PFSK-1 (cell line): ENCODE measurements around the gene MISP.

ENCODE experiments used
- POLR2AphosphoS5 ChIP-seq: IDR thresholded peaks from 2 replicates; pipeline ENCODE4 v1.6.1; 2012; ENCODE audit warnings: low read depth, mild to moderate bottlenecking, control low read depth, low read length, moderate library complexity
- REST ChIP-seq, 2 experiments: IDR thresholded peaks; 2 replicates each; pipeline versions ENCODE4 v1.6.1 to v1.8.0; 2011 to 2012; ENCODE audit warnings: low read depth in 2 of 2, low read length in 2 of 2, control low read depth in 1 of 2, inconsistent platforms in 1 of 2, mild to moderate bottlenecking in 1 of 2, moderate library complexity in 1 of 2; ENCODE audit not compliant: insufficient read depth in 1 of 2
- SIN3A ChIP-seq: IDR thresholded peaks from 2 replicates; pipeline ENCODE4 v1.6.1; 2012; ENCODE audit warnings: mild to moderate bottlenecking, low read length, moderate library complexity, borderline replicate concordance; ENCODE audit not compliant: insufficient read depth
- TAF1 ChIP-seq: IDR thresholded peaks from 2 replicates; pipeline ENCODE4 v1.6.1; 2012; ENCODE audit warnings: low read length, control low read depth, borderline replicate concordance; ENCODE audit not compliant: insufficient read depth

DNA sequence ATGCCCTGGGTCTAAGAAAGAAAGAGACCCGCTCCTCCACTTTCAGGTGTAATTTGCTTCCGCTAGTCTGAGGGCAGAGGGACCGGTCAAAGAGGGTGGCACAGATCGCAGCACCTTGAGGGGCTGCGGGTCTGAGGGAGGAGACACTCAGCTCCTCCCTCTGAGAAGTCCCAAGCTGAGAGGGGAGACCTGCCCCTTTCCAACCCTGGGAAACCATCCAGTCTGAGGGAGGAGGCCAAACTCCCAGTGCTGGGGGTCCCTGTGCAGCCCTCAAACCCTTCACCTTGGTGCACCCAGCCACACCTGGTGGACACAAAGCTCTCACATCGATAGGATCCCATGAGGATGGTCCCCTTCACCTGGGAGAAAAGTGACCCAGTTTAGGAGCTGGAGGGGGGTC is 13.0 kb downstream of the MISP start:
- no peak for TF ChIP-seq POLR2AphosphoS5
- no peak for TF ChIP-seq TAF1
- TF ChIP-seq REST (IDR thresholded peaks at IDR 0.05; ENCODE audit: insufficient read depth in 1 of 2, low read depth in 2 of 2, low read length in 2 of 2) = no peak
- TF ChIP-seq SIN3A = no peak
